ENCODE measurements around the gene LRTM2.

The LRTM2 gene

DNA sequence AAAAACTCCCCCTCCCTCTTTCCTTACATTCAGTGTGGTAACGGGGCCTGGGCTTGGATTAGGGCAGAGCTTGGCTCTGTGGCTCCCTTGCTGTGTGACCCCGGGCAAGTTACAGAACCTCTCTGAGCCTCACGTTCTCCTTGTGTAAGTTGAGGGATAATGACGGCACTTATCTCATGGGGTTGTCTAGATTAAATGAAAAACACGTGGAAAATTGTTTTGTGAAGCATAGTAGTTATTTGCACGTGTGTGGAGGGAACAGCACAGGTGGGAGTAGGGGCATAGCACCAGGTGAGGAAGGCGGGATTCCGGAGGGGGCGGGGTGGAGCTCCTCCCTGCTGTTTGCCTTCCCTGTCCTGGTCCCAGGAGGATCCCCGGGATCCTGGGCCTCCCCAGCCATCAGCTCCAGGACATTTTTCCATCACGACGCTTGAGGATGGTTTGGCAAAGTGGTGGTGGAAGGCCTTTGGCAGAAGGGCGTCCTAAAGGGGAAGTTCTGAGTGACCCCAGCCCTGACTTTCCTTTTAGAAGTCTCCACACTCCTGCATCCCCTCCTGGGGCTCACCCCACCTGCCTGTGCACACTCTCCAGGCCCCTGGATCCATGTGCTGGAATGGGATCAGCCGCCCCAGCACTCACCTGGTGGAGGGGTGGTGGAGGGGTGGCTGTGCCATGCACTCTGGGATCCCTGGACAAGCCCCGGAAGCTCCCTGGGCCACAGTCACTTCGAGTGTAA, 22.7 kb downstream of the LRTM2 start:
- peaks cover 5% of the 10 kb centered on the region for H3K4me1 ChIP-seq (ENCODE audit: control insufficient read depth, insufficient read depth, low read length)
- no peak overlapping the region for H3K9ac ChIP-seq (ENCODE audit: low read depth, low read length)
- H3K9me3 ChIP-seq (ENCODE audit: control insufficient read depth, insufficient read depth, low read length), result no peaks in the 10 kb centered on the region
- H3K27me3 ChIP-seq (ENCODE audit: control insufficient read depth, insufficient read depth, low read length), result no peaks in the 10 kb centered on the region
- H3K4me3 ChIP-seq (ENCODE audit: low read depth, low read length), result no peak overlapping the region
- H3K36me3 ChIP-seq (ENCODE audit: control insufficient read depth, insufficient read depth, low read length), result no peaks in the 10 kb centered on the region

DNA sequence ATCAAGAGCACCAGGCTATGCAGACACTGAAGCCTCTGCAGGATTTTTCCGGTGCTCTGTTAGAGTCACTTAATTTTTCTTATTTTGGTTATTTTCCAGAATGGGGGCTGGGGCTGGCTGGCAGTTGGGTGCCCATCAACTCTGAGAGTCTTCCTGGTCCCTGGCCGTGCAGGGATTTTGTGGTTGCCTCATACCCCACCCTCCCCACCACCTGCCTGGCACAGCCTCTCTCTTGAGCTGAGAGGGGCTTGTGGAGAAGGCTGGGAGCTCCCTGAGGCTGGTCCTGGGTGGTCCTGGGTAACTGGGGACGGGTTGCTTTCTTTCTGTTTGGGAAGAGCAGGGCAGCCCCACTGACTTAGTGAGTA, 23.3 kb downstream of the LRTM2 start:
- no peaks in the 10 kb centered on the region for H3K27me3 ChIP-seq (ENCODE audit: control insufficient read depth, insufficient read depth, low read length)
- H3K4me1 ChIP-seq (ENCODE audit: control insufficient read depth, insufficient read depth, low read length), result peaks cover 5% of the 10 kb centered on the region
- H3K36me3 ChIP-seq (ENCODE audit: control insufficient read depth, insufficient read depth, low read length), result no peaks in the 10 kb centered on the region
- H3K9ac ChIP-seq (ENCODE audit: low read depth, low read length), result no peak overlapping the region
- H3K9me3 ChIP-seq (ENCODE audit: control insufficient read depth, insufficient read depth, low read length), result no peaks in the 10 kb centered on the region
- H3K4me3 ChIP-seq (ENCODE audit: low read depth, low read length), result no peak overlapping the region

- H3K27me3 ChIP-seq (ENCODE audit: control insufficient read depth, insufficient read depth, low read length), result no peaks in the 10 kb centered on the region
- no peak overlapping the region for H3K9ac ChIP-seq (ENCODE audit: low read depth, low read length)
- no peak overlapping the region for H3K4me3 ChIP-seq (ENCODE audit: low read depth, low read length)
- peaks cover 5% of the 10 kb centered on the region for H3K4me1 ChIP-seq (ENCODE audit: control insufficient read depth, insufficient read depth, low read length)
- H3K9me3 ChIP-seq (ENCODE audit: control insufficient read depth, insufficient read depth, low read length), result no peaks in the 10 kb centered on the region
- H3K36me3 ChIP-seq (ENCODE audit: control insufficient read depth, insufficient read depth, low read length), result no peaks in the 10 kb centered on the region
Observed at GRCh38 chr12:1844223-1844622, 23.9 kb downstream of the LRTM2 start.

DNA sequence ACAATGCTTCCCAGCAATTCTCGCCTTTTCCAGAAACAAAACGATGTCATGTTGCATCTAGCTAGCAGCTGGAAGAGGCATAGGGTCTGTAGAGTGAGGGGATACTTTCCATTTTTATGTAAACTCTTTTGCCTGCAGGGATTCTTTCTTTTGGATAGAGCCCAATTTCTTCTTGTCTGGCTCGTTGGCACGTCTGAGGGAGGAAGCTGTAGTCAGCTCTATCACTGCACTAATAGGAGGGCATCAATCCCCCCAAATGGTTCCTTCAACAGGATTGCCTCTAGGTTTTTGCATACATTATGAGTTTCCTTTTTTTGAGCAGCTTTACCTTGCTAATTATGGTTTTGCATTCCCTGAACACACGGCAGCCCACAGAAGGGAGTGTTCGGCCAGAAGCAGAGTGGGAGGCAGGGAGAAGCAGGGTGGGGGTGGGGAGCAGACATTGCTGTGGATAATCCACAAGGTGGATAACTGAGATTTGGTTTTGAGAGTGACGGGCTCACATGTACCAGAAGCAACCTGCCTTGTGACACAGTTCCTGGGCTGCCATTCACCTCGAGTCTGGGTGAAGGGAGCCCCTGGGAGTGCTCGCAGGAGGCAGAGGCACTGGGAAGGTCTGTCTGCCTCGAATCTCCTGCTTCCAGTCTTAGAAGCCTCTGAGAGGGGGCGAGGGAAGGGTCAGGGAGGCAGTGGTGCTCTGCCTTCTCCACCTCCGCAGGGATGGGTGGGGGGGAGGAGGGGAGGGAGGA, 24.5 kb downstream of the LRTM2 start:
- H3K4me3 ChIP-seq (ENCODE audit: low read depth, low read length), result no peak overlapping the region
- H3K9ac ChIP-seq (ENCODE audit: low read depth, low read length), result no peak overlapping the region
- no peaks in the 10 kb centered on the region for H3K36me3 ChIP-seq (ENCODE audit: control insufficient read depth, insufficient read depth, low read length)
- H3K4me1 ChIP-seq (ENCODE audit: control insufficient read depth, insufficient read depth, low read length), result peaks cover 5% of the 10 kb centered on the region
- no peaks in the 10 kb centered on the region for H3K9me3 ChIP-seq (ENCODE audit: control insufficient read depth, insufficient read depth, low read length)
- no peaks in the 10 kb centered on the region for H3K27me3 ChIP-seq (ENCODE audit: control insufficient read depth, insufficient read depth, low read length)

DNA sequence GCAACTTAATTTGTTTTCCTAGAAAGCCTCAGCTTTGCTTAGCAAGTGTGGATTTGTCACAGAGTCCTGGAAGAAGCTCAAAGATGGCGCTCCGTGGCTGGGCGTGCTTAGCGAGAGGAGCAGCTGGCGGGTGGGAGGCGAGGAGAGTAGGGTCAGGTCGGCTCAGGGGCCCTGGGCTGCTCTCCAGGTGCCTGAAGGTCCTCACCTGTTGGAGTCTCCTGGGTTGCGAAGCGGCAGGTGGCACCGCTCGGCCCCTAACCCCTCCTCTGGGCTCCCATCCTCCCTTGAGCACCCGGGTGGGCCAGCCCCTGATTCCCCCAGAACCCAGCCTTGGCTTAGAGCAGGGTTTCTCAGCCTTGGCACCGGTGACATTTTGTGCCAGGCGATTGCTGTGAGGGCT, 25.1 kb downstream of the LRTM2 start:
- Histone ChIP-seq H3K4me1 (ENCODE audit: control insufficient read depth, insufficient read depth, low read length) (peaks cover 5% of the 10 kb centered on the region), H3K9ac (ENCODE audit: low read depth, low read length) (no peak overlapping the region), H3K4me3 (ENCODE audit: low read depth, low read length) (no peak overlapping the region), H3K27me3 (ENCODE audit: control insufficient read depth, insufficient read depth, low read length) (no peaks in the 10 kb centered on the region), H3K9me3 (ENCODE audit: control insufficient read depth, insufficient read depth, low read length) (no peaks in the 10 kb centered on the region), H3K36me3 (ENCODE audit: control insufficient read depth, insufficient read depth, low read length) (no peaks in the 10 kb centered on the region)

DNA sequence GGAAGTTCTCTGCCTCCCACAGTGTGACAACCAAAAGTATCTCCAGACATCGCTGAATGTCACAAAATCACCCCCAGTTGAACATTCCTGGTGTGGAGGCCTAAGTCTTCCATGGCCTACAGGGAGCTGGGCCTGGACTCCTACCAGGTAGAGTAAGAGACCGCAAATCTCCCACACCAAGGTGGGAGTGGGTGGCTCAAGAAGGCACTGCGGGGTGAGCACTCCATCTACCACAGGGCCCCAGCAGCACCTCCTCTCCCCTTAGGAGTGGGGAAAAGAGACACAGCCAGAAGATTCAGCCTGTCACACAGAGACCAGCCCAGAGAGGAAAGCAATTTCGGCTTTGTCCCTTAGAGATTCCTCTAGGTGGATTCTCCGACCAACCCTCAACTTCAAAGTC, 25.5 kb downstream of the LRTM2 start:
- Histone ChIP-seq H3K9ac (ENCODE audit: low read depth, low read length) (no peak overlapping the region), H3K9me3 (ENCODE audit: control insufficient read depth, insufficient read depth, low read length) (no peaks in the 10 kb centered on the region), H3K4me1 (ENCODE audit: control insufficient read depth, insufficient read depth, low read length) (peaks cover 5% of the 10 kb centered on the region), H3K27me3 (ENCODE audit: control insufficient read depth, insufficient read depth, low read length) (no peaks in the 10 kb centered on the region), H3K4me3 (ENCODE audit: low read depth, low read length) (no peak overlapping the region), H3K36me3 (ENCODE audit: control insufficient read depth, insufficient read depth, low read length) (no peaks in the 10 kb centered on the region)

DNA sequence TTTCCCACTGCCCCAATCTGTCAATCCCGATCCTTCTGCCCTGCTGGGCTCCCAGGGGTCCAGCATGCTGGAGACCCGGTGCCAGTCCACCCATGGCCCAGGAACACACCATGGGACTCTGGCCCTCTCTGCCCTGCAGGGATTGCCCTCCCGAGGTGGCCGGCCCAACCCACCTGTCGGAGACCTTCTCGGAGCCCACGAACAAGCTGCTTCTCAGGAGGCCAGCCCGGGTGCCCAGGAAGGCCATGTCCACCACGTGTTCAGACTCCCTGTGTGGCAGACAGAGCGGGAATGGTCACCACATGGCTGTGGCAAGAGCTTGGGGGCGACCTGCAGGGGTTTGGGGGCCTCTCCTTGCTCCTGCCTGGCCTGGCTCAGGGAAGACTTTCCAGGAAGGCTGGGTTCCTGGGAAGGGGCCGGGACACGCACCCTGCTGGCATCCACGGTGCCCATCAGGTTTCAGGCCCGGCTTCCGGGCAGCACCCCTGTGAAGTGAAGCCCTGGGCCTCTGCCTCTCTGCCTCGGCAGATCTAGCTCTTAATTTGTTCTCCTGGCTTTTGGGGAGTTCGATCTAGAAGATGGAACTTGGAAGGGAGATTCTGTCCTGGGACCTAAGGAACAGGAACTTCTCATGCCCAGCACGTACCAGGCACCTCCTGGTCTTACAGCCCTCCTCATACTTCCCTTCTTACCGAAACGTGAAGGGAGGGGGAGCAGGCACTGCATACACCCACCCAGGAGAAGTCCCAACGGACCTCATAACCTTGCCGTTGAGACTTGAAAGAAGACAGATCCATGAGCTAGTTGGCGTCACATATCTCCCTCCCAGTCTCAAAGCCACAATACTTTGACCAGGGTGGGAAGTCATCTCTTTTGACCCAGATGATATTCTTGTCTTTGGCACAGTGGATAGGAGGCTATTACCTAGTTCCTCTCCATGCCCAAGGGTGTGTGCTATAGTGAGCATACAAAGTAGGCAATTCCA, 26.3 kb downstream of the LRTM2 start:
- Histone ChIP-seq H3K9me3 (ENCODE audit: control insufficient read depth, insufficient read depth, low read length) (no peaks in the 10 kb centered on the region), H3K4me1 (ENCODE audit: control insufficient read depth, insufficient read depth, low read length) (peaks cover 5% of the 10 kb centered on the region), H3K4me3 (ENCODE audit: low read depth, low read length) (no peak overlapping the region), H3K9ac (ENCODE audit: low read depth, low read length) (no peak overlapping the region), H3K36me3 (ENCODE audit: control insufficient read depth, insufficient read depth, low read length) (no peaks in the 10 kb centered on the region), H3K27me3 (ENCODE audit: control insufficient read depth, insufficient read depth, low read length) (no peaks in the 10 kb centered on the region)

GRCh38 chr12:1847411-1847810, 27.0 kb downstream of the LRTM2 start:
- Histone ChIP-seq H3K4me3 (ENCODE audit: low read depth, low read length) (no peak overlapping the region), H3K27me3 (ENCODE audit: control insufficient read depth, insufficient read depth, low read length) (no peaks in the 10 kb centered on the region), H3K4me1 (ENCODE audit: control insufficient read depth, insufficient read depth, low read length) (peaks cover 5% of the 10 kb centered on the region)

DNA sequence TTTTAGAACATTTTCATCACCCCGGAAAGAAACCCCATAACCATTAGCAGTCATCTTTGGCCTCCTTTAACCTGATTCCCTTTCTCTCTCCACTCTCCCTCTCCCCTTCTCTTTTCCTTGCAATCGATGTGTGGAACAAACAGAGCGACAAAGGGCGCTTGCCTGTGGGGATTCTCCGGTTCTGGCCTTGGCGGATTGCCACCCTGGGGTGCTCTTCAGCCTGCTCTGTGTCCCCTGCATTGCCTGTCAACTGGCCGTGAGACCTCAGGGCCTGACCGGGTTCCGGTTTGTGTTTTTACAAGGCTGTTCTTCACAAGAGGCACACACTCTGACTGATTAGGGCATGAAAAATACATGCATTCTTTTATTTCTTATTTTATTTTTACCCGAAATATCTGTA, 27.8 kb downstream of the LRTM2 start:
- Histone ChIP-seq H3K9ac (ENCODE audit: low read depth, low read length) (no peak overlapping the region), H3K27me3 (ENCODE audit: control insufficient read depth, insufficient read depth, low read length) (no peaks in the 10 kb centered on the region), H3K4me1 (ENCODE audit: control insufficient read depth, insufficient read depth, low read length) (peaks cover 5% of the 10 kb centered on the region)

More at GRCh38 chr12:1847411-1847810, 27.0 kb downstream of the LRTM2 start:
- Histone ChIP-seq H3K9ac (ENCODE audit: low read depth, low read length) (no peak overlapping the region), H3K36me3 (ENCODE audit: control insufficient read depth, insufficient read depth, low read length) (no peaks in the 10 kb centered on the region), H3K9me3 (ENCODE audit: control insufficient read depth, insufficient read depth, low read length) (no peaks in the 10 kb centered on the region)

DNA sequence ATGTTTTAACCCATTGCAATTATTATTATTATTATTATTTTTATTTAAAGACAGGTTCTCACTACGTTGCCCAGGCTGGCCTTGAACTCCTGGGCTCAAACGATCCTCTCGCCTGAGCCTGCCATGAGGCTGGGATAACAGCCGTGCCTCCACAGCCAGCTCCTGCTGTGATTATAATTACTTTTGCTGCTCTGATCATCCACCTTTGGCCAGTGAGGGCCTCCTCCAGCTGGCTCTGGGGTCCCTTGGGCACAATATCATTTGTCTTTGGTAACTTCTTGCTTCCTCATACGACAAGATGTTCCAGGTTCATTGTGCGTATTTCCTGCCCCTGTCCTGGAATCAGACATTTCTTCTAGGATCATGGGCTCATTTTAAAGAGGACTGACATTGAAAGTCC, 28.4 kb downstream of the LRTM2 start:
- peaks cover 5% of the 10 kb centered on the region for H3K4me1 ChIP-seq (ENCODE audit: control insufficient read depth, insufficient read depth, low read length)
- H3K9me3 ChIP-seq (ENCODE audit: control insufficient read depth, insufficient read depth, low read length), result no peaks in the 10 kb centered on the region
- no peaks in the 10 kb centered on the region for H3K36me3 ChIP-seq (ENCODE audit: control insufficient read depth, insufficient read depth, low read length)
- H3K4me3 ChIP-seq (ENCODE audit: low read depth, low read length), result no peak overlapping the region
- H3K27me3 ChIP-seq (ENCODE audit: control insufficient read depth, insufficient read depth, low read length), result no peaks in the 10 kb centered on the region
- no peak overlapping the region for H3K9ac ChIP-seq (ENCODE audit: low read depth, low read length)

More for the DNA sequence above, 27.8 kb downstream of the LRTM2 start:
- Histone ChIP-seq H3K9me3 (ENCODE audit: control insufficient read depth, insufficient read depth, low read length) (no peaks in the 10 kb centered on the region), H3K36me3 (ENCODE audit: control insufficient read depth, insufficient read depth, low read length) (no peaks in the 10 kb centered on the region), H3K4me3 (ENCODE audit: low read depth, low read length) (no peak overlapping the region)

DNA sequence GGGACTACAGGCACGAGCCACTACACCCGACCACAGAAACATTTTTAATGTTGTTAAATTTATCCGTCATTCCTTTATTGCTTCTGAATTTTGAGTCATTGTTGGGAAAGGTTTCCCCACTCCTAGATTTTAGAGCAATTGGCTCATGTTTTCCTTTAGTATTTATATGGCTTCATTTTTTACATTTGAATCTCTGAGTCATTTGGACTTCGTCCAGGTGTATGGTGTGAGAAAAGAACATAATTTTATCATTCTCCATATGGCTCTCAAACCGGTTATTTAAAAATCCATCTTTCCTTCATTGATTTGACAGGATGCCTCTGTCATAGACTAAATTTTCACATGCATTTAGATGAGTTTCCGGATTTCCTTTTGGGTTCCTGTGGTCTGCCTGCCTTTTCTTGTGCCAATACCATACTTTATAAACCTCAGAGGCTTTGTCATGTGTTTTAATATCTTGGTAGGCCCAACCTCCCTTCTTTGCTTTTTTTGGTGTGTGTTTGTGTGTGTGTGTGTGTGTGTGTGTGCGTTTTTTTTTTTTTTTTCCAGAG, 30.9 kb downstream of the LRTM2 start:
- no peaks in the 10 kb centered on the region for H3K4me1 ChIP-seq (ENCODE audit: control insufficient read depth, insufficient read depth, low read length)
- no peak overlapping the region for H3K9ac ChIP-seq (ENCODE audit: low read depth, low read length)
- no peaks in the 10 kb centered on the region for H3K27me3 ChIP-seq (ENCODE audit: control insufficient read depth, insufficient read depth, low read length)
- no peak overlapping the region for H3K4me3 ChIP-seq (ENCODE audit: low read depth, low read length)
- H3K36me3 ChIP-seq (ENCODE audit: control insufficient read depth, insufficient read depth, low read length), result no peaks in the 10 kb centered on the region
- H3K9me3 ChIP-seq (ENCODE audit: control insufficient read depth, insufficient read depth, low read length), result no peaks in the 10 kb centered on the region

Data from iPS-15b (cell line).